HG03354 (cell line): ENCODE results near the gene CNGB1.

ENCODE experiments used
- ATAC-seq: cut with Tn5 transposase; IDR thresholded peaks from one replicate; pipeline ENCODE4 v1.9.1; 2021; ENCODE audit warnings: mild to moderate bottlenecking; ENCODE audit not compliant: unreplicated experiment, poor library complexity, severe bottlenecking

The CNGB1 gene

GRCh38 chr16:57894390-57895080 is 76.4 kb downstream of the CNGB1 start:
- no peak for ATAC-seq

- no peak for ATAC-seq
These were observed 77.2 kb downstream of the CNGB1 start for GRCh38 chr16:57893559-57894389.

GRCh38 chr16:57893217-57893558 is 77.7 kb downstream of the CNGB1 start:
- ATAC-seq, result no peak

GRCh38 chr16:57892447-57893096 is 78.4 kb downstream of the CNGB1 start:
- no peak for ATAC-seq

GRCh38 chr16:57892041-57892440 is 78.9 kb downstream of the CNGB1 start:
- ATAC-seq, result no peak

GRCh38 chr16:57890752-57891111 is 80.2 kb downstream of the CNGB1 start:
- no peak for ATAC-seq

GRCh38 chr16:57889960-57890751 is 80.8 kb downstream of the CNGB1 start:
- ATAC-seq, result no peak

- ATAC-seq, result no peak
These were observed 81.4 kb downstream of the CNGB1 start for GRCh38 chr16:57889522-57889921.

- ATAC-seq, result no peak
These were observed 81.8 kb downstream of the CNGB1 start for GRCh38 chr16:57889111-57889510.

GRCh38 chr16:57888128-57888527 is 82.8 kb downstream of the CNGB1 start:
- no peak for ATAC-seq

GRCh38 chr16:57887711-57888110 is 83.2 kb downstream of the CNGB1 start:
- ATAC-seq, result no peak

- no peak for ATAC-seq
These were observed 84.5 kb downstream of the CNGB1 start for GRCh38 chr16:57886427-57886826.

- ATAC-seq, result no peak
These were observed 86.2 kb downstream of the CNGB1 start for GRCh38 chr16:57884655-57885133.

- ATAC-seq, result no peak
These were observed 86.8 kb downstream of the CNGB1 start for GRCh38 chr16:57883953-57884654.

GRCh38 chr16:57883480-57883879 is 87.4 kb downstream of the CNGB1 start:
- no peak for ATAC-seq

- ATAC-seq, result no peak
These were observed 88.1 kb downstream of the CNGB1 start for GRCh38 chr16:57882792-57883191.

- no peak for ATAC-seq
These were observed 88.7 kb downstream of the CNGB1 start for GRCh38 chr16:57882206-57882605.

- no peak for ATAC-seq
These were observed 92.3 kb downstream of the CNGB1 start for GRCh38 chr16:57878586-57878985.

GRCh38 chr16:57876210-57876609 is 94.7 kb downstream of the CNGB1 start:
- ATAC-seq, result no peak
